ENCODE measurements around the gene USP54. TPM values are rescaled to one million over a fixed set of nuclear protein-coding genes. Genes with fewer than 3 reads are reported as not detected.

The USP54 gene
- total and polyA plus RNA-seq, 9 of the 15 experiments (the other 6 are each of a cell fraction or from before 2014, with no cell fraction given), result 3.8 to 40.1 (median 16.9) TPM

GRCh38 chr10:73456187-73456890, 134.8 kb downstream of the USP54 start (continued):
- TF ChIP-seq, protein P1, sequence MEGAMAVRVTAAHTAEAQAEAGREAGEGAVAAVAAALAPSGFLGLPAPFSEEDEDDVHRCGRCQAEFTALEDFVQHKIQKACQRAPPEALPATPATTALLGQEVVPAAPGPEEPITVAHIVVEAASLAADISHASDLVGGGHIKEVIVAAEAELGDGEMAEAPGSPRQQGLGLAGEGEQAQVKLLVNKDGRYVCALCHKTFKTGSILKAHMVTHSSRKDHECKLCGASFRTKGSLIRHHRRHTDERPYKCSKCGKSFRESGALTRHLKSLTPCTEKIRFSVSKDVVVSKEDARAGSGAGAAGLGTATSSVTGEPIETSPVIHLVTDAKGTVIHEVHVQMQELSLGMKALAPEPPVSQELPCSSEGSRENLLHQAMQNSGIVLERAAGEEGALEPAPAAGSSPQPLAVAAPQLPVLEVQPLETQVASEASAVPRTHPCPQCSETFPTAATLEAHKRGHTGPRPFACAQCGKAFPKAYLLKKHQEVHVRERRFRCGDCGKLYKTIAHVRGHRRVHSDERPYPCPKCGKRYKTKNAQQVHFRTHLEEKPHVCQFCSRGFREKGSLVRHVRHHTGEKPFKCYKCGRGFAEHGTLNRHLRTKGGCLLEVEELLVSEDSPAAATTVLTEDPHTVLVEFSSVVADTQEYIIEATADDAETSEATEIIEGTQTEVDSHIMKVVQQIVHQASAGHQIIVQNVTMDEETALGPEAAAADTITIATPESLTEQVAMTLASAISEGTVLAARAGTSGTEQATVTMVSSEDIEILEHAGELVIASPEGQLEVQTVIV (CRISPR knock-in tag; IDR thresholded peaks at IDR 0.05; ENCODE audit: borderline replicate concordance), result no peak
- TF ChIP-seq ZNF239 (CRISPR knock-in tag; IDR thresholded peaks at IDR 0.05) (0 out of 2 replicates have a peak, but pooled peaks have one; percentile 21), CHCHD3 (CRISPR knock-in tag; IDR thresholded peaks at IDR 0.05) (no peak), HNRNPLL (IDR thresholded peaks at IDR 0.05; ENCODE audit: low read depth, low read length, poor library complexity, severe bottlenecking) (no peak), RFX7 (CRISPR knock-in tag; IDR thresholded peaks at IDR 0.05) (no peak; the same call in 1 of the 2 replicates), NFXL1 (CRISPR knock-in tag; IDR thresholded peaks at IDR 0.05) (no peak), ZMIZ1 (IDR thresholded peaks at IDR 0.05; ENCODE audit: low read depth in 2 of 2, low read length in 2 of 2) (peak in 1 of 2 experiments; percentile 99; a peak in 2 of 4 replicates), ZBTB40 (IDR thresholded peaks at IDR 0.05) (peak; percentile 27; the same call in 1 of the 2 replicates), ZBTB40 (CRISPR knock-in tag; IDR thresholded peaks at IDR 0.05) (no peak)

Data from K562 (cell line).